A549 (cell line): ENCODE measurements around the gene CCSAP. TPM values are rescaled to one million over a fixed set of nuclear protein-coding genes. Genes with fewer than 3 reads are reported as not detected.

ENCODE experiments used
- ATAC-seq, 2 experiments: fragments of 200-7000 bp in 1 of 2; fragments of >200 bp in 1 of 2; cut with Nextera tagmentation in 1 of 2; cut with Tn5 transposase in 1 of 2; 3 replicates each; pipeline versions ENCODE4 v1.8.0 to v1.9.1; 2018 to 2020; ENCODE audit warnings: mild to moderate bottlenecking in 1 of 2, moderate library complexity in 1 of 2
- CTCF ChIA-PET: fragments of 300-600 bp; sonication (Branson Sonifier 250); formaldehyde crosslinking; extraction: SDS; loops from one replicate; lab custom pipeline; 2021; ENCODE audit warnings: antibody characterized with exemption, inconsistent platforms; lab: Yijun Ruan, JAX
- POLR2A ChIA-PET: fragments of 350-600 bp; formaldehyde crosslinking; extraction: SDS; loops from one replicate; lab custom pipeline; 2021; ENCODE audit warnings: antibody characterized with exemption, inconsistent platforms; lab: Yijun Ruan, JAX
- DNase-seq, 2 experiments: peaks; one replicate each; pipeline versions ENCODE4 v3.0.0 to v3.0.0-alpha.2; 2011 to 2016; ENCODE audit warnings: low read depth in 1 of 2, low spot score in 1 of 2
- FAIRE-seq: peaks from 2 replicates; lab custom pipeline; 2011; peaks lifted over from hg19 to GRCh38; lab: Jason Lieb, UNC
- H3K27ac ChIP-seq, 2 experiments: fragments of >200 bp; sonication (Bioruptor Twin); formaldehyde crosslinking; 3 replicates each; pipeline ENCODE4 v1.5.1; 2016 to 2017
- H3K4me1 ChIP-seq: fragments of >200 bp; sonication (Bioruptor Twin); formaldehyde crosslinking; 3 replicates; pipeline ENCODE4 v1.6.1; 2016
- H3K4me2 ChIP-seq: fragments of >200 bp; sonication (Bioruptor Twin); formaldehyde crosslinking; 3 replicates; pipeline ENCODE4 v1.6.1; 2016
- H3K4me3 ChIP-seq: fragments of >200 bp; sonication (Bioruptor Twin); formaldehyde crosslinking; 3 replicates; pipeline ENCODE4 v1.5.1; 2016
- H3K9me3 ChIP-seq: fragments of >200 bp; sonication (Bioruptor Twin); formaldehyde crosslinking; 3 replicates; pipeline ENCODE4 v1.6.1; 2016
- ATOH8 ChIP-seq: fragments of 250-450 bp; sonication (Bioruptor Pico); IDR thresholded peaks from 2 replicates; pipeline ENCODE4 v1.5.0; 2020; ENCODE audit warnings: low read depth, mild to moderate bottlenecking, moderate library complexity
- BCL3 ChIP-seq: fragments of >200 bp; sonication (Bioruptor Twin); formaldehyde crosslinking; IDR thresholded peaks from 3 replicates; pipeline ENCODE4 v1.6.1; 2016
- BHLHE40 ChIP-seq: IDR thresholded peaks from 2 replicates; pipeline ENCODE4 v1.6.1; 2012; ENCODE audit warnings: low read depth, low read length, inconsistent platforms
- CBX8 ChIP-seq: fragments of 200-600 bp; sonication (generic); IDR thresholded peaks from 2 replicates; pipeline ENCODE4 v1.6.1; 2016
- CEBPB ChIP-seq, 2 experiments: fragments of >200 bp in 1 of 2; sonication (Bioruptor Twin) in 1 of 2; formaldehyde crosslinking in 1 of 2; IDR thresholded peaks; 2 replicates each; pipeline ENCODE4 v1.6.1; 2012 to 2016
- EP300 ChIP-seq, 2 experiments: fragments of >200 bp; sonication (Bioruptor Twin); formaldehyde crosslinking; IDR thresholded peaks; 2 replicates in 1 of 2; 3 replicates in 1 of 2; pipeline ENCODE4 v1.6.1; 2016 to 2017
- ESRRA ChIP-seq: fragments of 150-350 bp; IDR thresholded peaks from 2 replicates; pipeline ENCODE4 v1.6.1; 2014; ENCODE audit warnings: mild to moderate bottlenecking, low read length, borderline replicate concordance
- FOSB ChIP-seq: fragments of 250-450 bp; sonication (Bioruptor Pico); IDR thresholded peaks from 2 replicates; pipeline ENCODE4 v1.5.0; 2020; ENCODE audit warnings: mild to moderate bottlenecking, moderate library complexity
- GATA3 ChIP-seq: IDR thresholded peaks from 2 replicates; pipeline ENCODE4 v1.6.1; 2012; ENCODE audit warnings: borderline replicate concordance
- HDAC2 ChIP-seq: fragments of 200-600 bp; sonication (generic); IDR thresholded peaks from 2 replicates; pipeline ENCODE4 v1.6.1; 2016
- HOXA7 ChIP-seq: fragments of 250-450 bp; sonication (Bioruptor Pico); IDR thresholded peaks from 2 replicates; pipeline ENCODE4 v1.5.0; 2020; ENCODE audit warnings: mild to moderate bottlenecking, moderate library complexity
- HOXB13 ChIP-seq: fragments of 250-450 bp; sonication (Bioruptor Pico); IDR thresholded peaks from 2 replicates; pipeline ENCODE4 v1.5.0; 2020; ENCODE audit warnings: low read depth, mild to moderate bottlenecking, moderate library complexity
- KDM1A ChIP-seq: fragments of 200-600 bp; sonication (generic); IDR thresholded peaks from 2 replicates; pipeline ENCODE4 v1.6.1; 2016; ENCODE audit warnings: low read depth, mild to moderate bottlenecking
- MAFK ChIP-seq: fragments of 450-650 bp; IDR thresholded peaks from 2 replicates; pipeline ENCODE4 v1.6.1; 2014; ENCODE audit not compliant: partially characterized antibody
- MAZ ChIP-seq: fragments of 150-350 bp; IDR thresholded peaks from 2 replicates; pipeline ENCODE4 v1.6.1; 2014; ENCODE audit warnings: antibody characterized with exemption, low read depth, low read length, borderline replicate concordance
- PHF8 ChIP-seq: fragments of 200-600 bp; sonication (generic); IDR thresholded peaks from 2 replicates; pipeline ENCODE4 v1.6.1; 2016; ENCODE audit warnings: low read depth, mild to moderate bottlenecking, antibody characterized with exemption, moderate library complexity, borderline replicate concordance
- POLR2A ChIP-seq: IDR thresholded peaks from 2 replicates; pipeline ENCODE4 v1.6.1; 2012; ENCODE audit warnings: mild to moderate bottlenecking, low read length
- RCOR1 ChIP-seq: fragments of 150-350 bp; IDR thresholded peaks from 2 replicates; pipeline ENCODE4 v1.6.1; 2014; ENCODE audit warnings: antibody characterized with exemption, low read length, low read depth
- RNF2 ChIP-seq: fragments of 200-600 bp; sonication (generic); IDR thresholded peaks from 2 replicates; pipeline ENCODE4 v1.6.1; 2016; ENCODE audit warnings: low read depth, mild to moderate bottlenecking, antibody characterized with exemption, moderate library complexity, borderline replicate concordance
- SREBF2 ChIP-seq: fragments of 450-650 bp; IDR thresholded peaks from 2 replicates; pipeline ENCODE4 v1.6.1; 2014; ENCODE audit warnings: mild to moderate bottlenecking, moderate library complexity
- TFCP2L1 ChIP-seq: fragments of 250-450 bp; sonication (Bioruptor Pico); IDR thresholded peaks from 2 replicates; pipeline ENCODE4 v1.5.0; 2021; ENCODE audit warnings: mild to moderate bottlenecking
- TP53 ChIP-seq: fragments of 250-450 bp; sonication (Bioruptor Pico); IDR thresholded peaks from 2 replicates; pipeline ENCODE4 v1.5.0; 2021; ENCODE audit warnings: mild to moderate bottlenecking, moderate library complexity
- USF2 ChIP-seq: fragments of 450-650 bp; IDR thresholded peaks from 2 replicates; pipeline ENCODE4 v1.6.1; 2014; ENCODE audit warnings: antibody characterized with exemption
- ZFP36 ChIP-seq: fragments of 450-650 bp; IDR thresholded peaks from 2 replicates; pipeline ENCODE4 v1.6.1; 2014; ENCODE audit warnings: borderline replicate concordance; ENCODE audit not compliant: partially characterized antibody
- ZNF302 ChIP-seq: fragments of 250-450 bp; sonication (Bioruptor Pico); IDR thresholded peaks from 2 replicates; pipeline ENCODE4 v1.9.0; 2021; ENCODE audit warnings: inconsistent platforms, mild to moderate bottlenecking, moderate library complexity
- ZSCAN20 ChIP-seq: fragments of 250-450 bp; sonication (Bioruptor Pico); IDR thresholded peaks from 2 replicates; pipeline ENCODE4 v1.8.0; 2022; ENCODE audit warnings: mild to moderate bottlenecking, moderate library complexity
- WGBS: methylation state at CpG from one replicate; pipeline ENCODE4 v1.1.6; 2017; ENCODE audit errors: missing lambda C conversion rate; 5-methylcytosine and 5-hydroxymethylcytosine counted together
- polyA plus RNA-seq, 4 experiments: library from polyadenylated mRNA; depleted of rRNA in 3 of 4; stranded (reverse); fragments of >200 nt; fragmentation: RNase III in 1 of 4; extraction: RNeasy Plus Mini Kit Qiagen cat#74134 plus additional on column Dnase treatment in 1 of 4; gene quantifications; 2 replicates in 3 of 4; 3 replicates in 1 of 4; pipeline ENCODE4 v1.2.3, GENCODE V29; 2011 to 2017
- TF ChIP-seq, protein P1 (sequence below): fragments of >200 bp; sonication (Bioruptor Twin); formaldehyde crosslinking; IDR thresholded peaks from 2 replicates; pipeline ENCODE4 v1.6.1; 2016
- TF ChIP-seq, protein P2 (sequence below): fragments of >200 bp; sonication (Bioruptor Twin); formaldehyde crosslinking; IDR thresholded peaks from 3 replicates; pipeline ENCODE4 v1.5.1; 2016

The CCSAP gene
- polyA plus RNA-seq, 2 of the 4 experiments (the other 2 are of a cell fraction), result 6.4 to 9.1 TPM

- no peaks in the 10 kb centered on the region for H3K9me3 ChIP-seq
- ATAC-seq (no peak), DNase-seq (no peak), FAIRE-seq (no peak)
- TF ChIP-seq ZFP36 (no peak), RNF2 (no peak), TP53 (CRISPR knock-in tag) (no peak), GATA3 (no peak), BCL3 (no peak), USF2 (no peak), BHLHE40 (no peak), MAFK (no peak), ESRRA (no peak), KDM1A (no peak), TFCP2L1 (CRISPR knock-in tag) (no peak), HOXA7 (no peak)
- TF ChIP-seq, protein P1, sequence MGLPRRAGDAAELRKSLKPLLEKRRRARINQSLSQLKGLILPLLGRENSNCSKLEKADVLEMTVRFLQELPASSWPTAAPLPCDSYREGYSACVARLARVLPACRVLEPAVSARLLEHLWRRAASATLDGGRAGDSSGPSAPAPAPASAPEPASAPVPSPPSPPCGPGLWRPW, result no peak
- H3K4me3 ChIP-seq, result no peak overlapping the region
- POLR2A ChIA-PET, result no interaction called here
- CTCF ChIA-PET, result interaction anchor here (1.0 kb wide), 1 partner anchor 10 kb away, joined by 4 read pairs; the partner anchor contains the start of gene RAB4A
- no peak overlapping the region for H3K27ac ChIP-seq
- H3K4me1 ChIP-seq, result peaks cover 9% of the 10 kb centered on the region; the same call in 1 of the 3 replicates
- WGBS, result 61% methylated on average over 3 of the region's 3 CpGs
- H3K4me2 ChIP-seq, result no peak overlapping the region
Observed at GRCh38 chr1:229280921-229281320, 61.9 kb downstream of the CCSAP start.

GRCh38 chr1:229280037-229280828, 62.6 kb downstream of the CCSAP start:
- Histone ChIP-seq H3K4me2 (no peak overlapping the region), H3K4me1 (peaks cover 11% of the 10 kb centered on the region; the same call in 2 of the 3 replicates), H3K9me3 (no peaks in the 10 kb centered on the region), H3K27ac (no peak overlapping the region), H3K4me3 (no peak overlapping the region)
- FAIRE-seq (no peak), ATAC-seq (no peak), DNase-seq (no peak)
- TF ChIP-seq ZSCAN20 (CRISPR knock-in tag) (no peak), HDAC2 (no peak), CBX8 (no peak), CEBPB (IDR thresholded peaks at IDR 0.05) (no peak), SREBF2 (no peak), PHF8 (no peak), ATOH8 (CRISPR knock-in tag) (no peak), FOSB (CRISPR knock-in tag) (no peak), ZFP36 (no peak), EP300 (IDR thresholded peaks at IDR 0.05) (no peak), RCOR1 (no peak), BCL3 (no peak), HOXA7 (no peak), POLR2A (no peak), MAFK (no peak), HOXB13 (CRISPR knock-in tag) (no peak), MAZ (no peak), ZNF302 (CRISPR knock-in tag) (no peak)
- TF ChIP-seq, protein P2, sequence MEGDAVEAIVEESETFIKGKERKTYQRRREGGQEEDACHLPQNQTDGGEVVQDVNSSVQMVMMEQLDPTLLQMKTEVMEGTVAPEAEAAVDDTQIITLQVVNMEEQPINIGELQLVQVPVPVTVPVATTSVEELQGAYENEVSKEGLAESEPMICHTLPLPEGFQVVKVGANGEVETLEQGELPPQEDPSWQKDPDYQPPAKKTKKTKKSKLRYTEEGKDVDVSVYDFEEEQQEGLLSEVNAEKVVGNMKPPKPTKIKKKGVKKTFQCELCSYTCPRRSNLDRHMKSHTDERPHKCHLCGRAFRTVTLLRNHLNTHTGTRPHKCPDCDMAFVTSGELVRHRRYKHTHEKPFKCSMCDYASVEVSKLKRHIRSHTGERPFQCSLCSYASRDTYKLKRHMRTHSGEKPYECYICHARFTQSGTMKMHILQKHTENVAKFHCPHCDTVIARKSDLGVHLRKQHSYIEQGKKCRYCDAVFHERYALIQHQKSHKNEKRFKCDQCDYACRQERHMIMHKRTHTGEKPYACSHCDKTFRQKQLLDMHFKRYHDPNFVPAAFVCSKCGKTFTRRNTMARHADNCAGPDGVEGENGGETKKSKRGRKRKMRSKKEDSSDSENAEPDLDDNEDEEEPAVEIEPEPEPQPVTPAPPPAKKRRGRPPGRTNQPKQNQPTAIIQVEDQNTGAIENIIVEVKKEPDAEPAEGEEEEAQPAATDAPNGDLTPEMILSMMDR, result no peak
- WGBS, result 92% methylated on average over 6 of the region's 6 CpGs
- CTCF ChIA-PET, result interaction anchor here (1.0 kb wide), 1 partner anchor 9 kb away, joined by 4 read pairs; the partner anchor contains the start of gene RAB4A
- POLR2A ChIA-PET, result no interaction called here
